GM23338 (cell line): ENCODE results near the gene RWDD3. TPM values are rescaled to one million over a fixed set of nuclear protein-coding genes. Genes with fewer than 3 reads are reported as not detected.

Experiments used
- ATAC-seq: fragments of 200-7000 bp; cut with Tn5 transposase; 3 replicates; pipeline ENCODE4 v1.9.1; 2020
- DNase-seq: peaks from one replicate; pipeline ENCODE4 v3.0.0-alpha.2; 2015; ENCODE audit warnings: low spot score
- H2AFZ ChIP-seq: fragments of 200-600 bp; sonication (generic); 2 replicates; pipeline ENCODE4 v1.8.0; 2016; ENCODE audit warnings: antibody characterized with exemption, mild to moderate bottlenecking, moderate library complexity
- H3F3A ChIP-seq: fragments of 200-600 bp; sonication (generic); replicated peaks from 2 replicates; pipeline ENCODE4 v1.8.0; 2017; ENCODE audit warnings: antibody characterized with exemption, mixed run types, low read depth
- H3K27ac ChIP-seq: fragments of 200-600 bp; sonication (generic); 2 replicates; pipeline ENCODE4 v1.6.1; 2016; ENCODE audit warnings: low read depth
- H3K27me3 ChIP-seq: fragments of 200-600 bp; sonication (generic); 2 replicates; pipeline ENCODE4 v1.8.0; 2016; ENCODE audit warnings: mild to moderate bottlenecking, mixed run types, moderate library complexity; ENCODE audit not compliant: insufficient read depth
- H3K36me3 ChIP-seq: fragments of 200-600 bp; sonication (generic); 2 replicates; pipeline ENCODE4 v1.8.0; 2016; ENCODE audit warnings: mild to moderate bottlenecking; ENCODE audit not compliant: insufficient read depth
- H3K4me1 ChIP-seq: fragments of 200-600 bp; sonication (generic); 2 replicates; pipeline ENCODE4 v1.8.0; 2016; ENCODE audit warnings: mild to moderate bottlenecking, moderate library complexity; ENCODE audit not compliant: insufficient read depth
- H3K4me2 ChIP-seq: fragments of 200-600 bp; sonication (generic); 2 replicates; pipeline ENCODE4 v1.7.1; 2017; ENCODE audit warnings: mixed run types
- H3K4me3 ChIP-seq: fragments of 200-600 bp; sonication (generic); 2 replicates; pipeline ENCODE4 v1.6.1; 2016; ENCODE audit warnings: mixed run types
- H3K79me2 ChIP-seq: fragments of 200-600 bp; sonication (generic); replicated peaks from 2 replicates; pipeline ENCODE4 v1.8.0; 2017; ENCODE audit warnings: mild to moderate bottlenecking; ENCODE audit not compliant: insufficient read depth
- H3K9me2 ChIP-seq: fragments of 200-600 bp; sonication (generic); 2 replicates; pipeline ENCODE4 v1.8.0; 2017; ENCODE audit not compliant: insufficient read depth
- H4K20me1 ChIP-seq: fragments of 200-600 bp; sonication (generic); replicated peaks from 2 replicates; pipeline ENCODE4 v1.8.0; 2017; ENCODE audit warnings: mild to moderate bottlenecking; ENCODE audit not compliant: insufficient read depth
- H3K27ac Mint-ChIP-seq: 2 replicates; pipeline ENCODE4 v1.8.0; 2020; ENCODE audit warnings: inconsistent platforms, mild to moderate bottlenecking, moderate library complexity, mixed read lengths
- H3K27me3 Mint-ChIP-seq: 3 replicates; pipeline ENCODE4 v1.8.0; 2022; ENCODE audit warnings: low read depth, mild to moderate bottlenecking, moderate library complexity, mixed read lengths, inconsistent platforms; ENCODE audit not compliant: insufficient read depth, poor library complexity
- H3K36me3 Mint-ChIP-seq: 3 replicates; pipeline ENCODE4 v1.8.0; 2021; ENCODE audit warnings: low read depth, mild to moderate bottlenecking, inconsistent platforms, moderate library complexity, mixed read lengths
- H3K4me1 Mint-ChIP-seq: 3 replicates; pipeline ENCODE4 v1.8.0; 2020; ENCODE audit warnings: mild to moderate bottlenecking, inconsistent platforms, mixed read lengths
- H3K4me3 Mint-ChIP-seq: 3 replicates; pipeline ENCODE4 v1.8.0; 2021; ENCODE audit warnings: moderate library complexity, mild to moderate bottlenecking, inconsistent platforms, mixed read lengths
- H3K9me3 Mint-ChIP-seq: 3 replicates; pipeline ENCODE4 v1.8.0; 2020; ENCODE audit warnings: moderate library complexity, mild to moderate bottlenecking, inconsistent platforms, mixed read lengths
- CREB1 ChIP-seq: fragments of 250-450 bp; sonication (Bioruptor Pico); IDR thresholded peaks from 2 replicates; pipeline ENCODE4 v1.5.0; 2020; ENCODE audit warnings: low read depth, mild to moderate bottlenecking, moderate library complexity
- EZH2 ChIP-seq: fragments of 200-600 bp; sonication (generic); IDR thresholded peaks from one replicate; pipeline ENCODE4 v1.8.0; 2017; ENCODE audit warnings: antibody characterized with exemption, mild to moderate bottlenecking, low read depth; ENCODE audit not compliant: unreplicated experiment
- JUNB ChIP-seq: IDR thresholded peaks from one replicate; pipeline ENCODE4 v1.6.1; 2016; ENCODE audit warnings: antibody characterized with exemption; ENCODE audit not compliant: unreplicated experiment
- POLR2AphosphoS5 ChIP-seq: IDR thresholded peaks from 2 replicates; pipeline ENCODE4 v1.6.1; 2016; ENCODE audit warnings: antibody characterized with exemption, low read depth
- polyA plus RNA-seq: library from polyadenylated mRNA; unstranded; fragments of >200 nt; fragmentation: Nextera tagmentation; extraction: Ambion mirVana; gene quantifications from 2 replicates; pipeline ENCODE4 v1.2.1, GENCODE V29; 2016
- total RNA-seq: library from RNA; depleted of rRNA; stranded (reverse); fragments of >200 nt; shearing (Covaris generic); gene quantifications from 2 replicates; pipeline ENCODE4 v1.2.3, GENCODE V29; 2014
- TF ChIP-seq, protein P1 (sequence below): fragments of 250-450 bp; sonication (Bioruptor Pico); IDR thresholded peaks from 2 replicates; pipeline ENCODE4 v1.5.0; 2020; ENCODE audit warnings: mild to moderate bottlenecking, moderate library complexity
- TF ChIP-seq, protein P2 (sequence below): IDR thresholded peaks from 2 replicates; pipeline ENCODE4 v1.6.1; 2016; ENCODE audit warnings: antibody characterized with exemption

The RWDD3 gene
- total and polyA plus RNA-seq, 2 experiments from 2014 or later = 19.3 to 50.7 TPM

DNA sequence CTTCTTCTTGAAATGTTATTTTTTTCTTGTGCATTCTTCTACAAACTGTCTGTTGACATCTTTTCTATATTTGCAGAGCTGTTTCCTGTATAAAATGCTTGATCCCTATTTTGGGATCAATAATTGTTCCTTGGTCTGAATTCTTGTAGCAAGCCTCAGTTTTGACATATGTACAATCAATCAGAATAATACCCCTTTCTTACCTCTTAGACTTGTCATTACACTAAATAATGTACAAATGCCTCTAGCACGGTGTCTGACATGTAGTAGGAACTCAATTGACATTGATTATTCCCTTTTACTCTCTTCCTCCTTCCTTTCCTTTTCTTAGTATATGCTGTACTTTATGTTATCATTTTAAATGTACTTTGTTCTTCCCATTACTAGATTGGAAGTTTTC is 25.2 kb downstream of the RWDD3 start:
- Mint-ChIP-seq H3K4me3 (no peak overlapping the region), H3K36me3 (no peaks in the 10 kb centered on the region)

DNA sequence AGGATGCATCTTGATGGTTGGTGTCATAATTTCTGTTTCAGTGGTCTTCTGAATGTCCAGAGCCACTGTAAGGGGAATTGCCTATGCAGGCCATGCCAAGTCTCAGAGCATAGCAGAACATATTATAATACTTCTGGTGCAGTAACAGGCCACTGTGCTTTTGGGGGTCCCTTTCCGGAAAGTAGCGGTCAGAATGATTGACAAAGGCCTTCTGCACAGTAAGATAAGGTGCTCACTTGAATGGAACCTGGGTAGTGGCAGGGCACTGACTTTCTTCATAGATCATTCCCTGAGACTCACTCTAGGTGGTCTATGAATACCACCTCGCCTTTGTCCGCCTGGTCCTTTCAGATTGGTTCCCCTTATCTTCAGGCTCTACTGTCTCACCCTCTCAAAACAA is 28.9 kb downstream of the RWDD3 start:
- Histone ChIP-seq H3K4me1 (no peaks in the 10 kb centered on the region), H3K27ac (no peak overlapping the region), H4K20me1 (no peaks in the 10 kb centered on the region), H3K36me3 (no peaks in the 10 kb centered on the region), H3K4me3 (no peak overlapping the region), H2AFZ (no peak overlapping the region), H3K27me3 (no peaks in the 10 kb centered on the region), H3K79me2 (no peaks in the 10 kb centered on the region), H3K4me2 (no peak overlapping the region), H3K9me2 (0 out of 2 replicates have a peak, but pooled peaks cover 4% of the 10 kb centered on the region), H3F3A (no peaks in the 10 kb centered on the region)
- no peak overlapping the region for H3K27ac Mint-ChIP-seq
- no peaks in the 10 kb centered on the region for H3K9me3 Mint-ChIP-seq
- H3K4me1 Mint-ChIP-seq = no peaks in the 10 kb centered on the region
- DNase-seq = no peak
- no peaks in the 10 kb centered on the region for H3K36me3 Mint-ChIP-seq
- H3K27me3 Mint-ChIP-seq = peaks cover 2% of the 10 kb centered on the region
- ATAC-seq = no peak
- H3K4me3 Mint-ChIP-seq = no peak overlapping the region
- TF ChIP-seq, protein P1, sequence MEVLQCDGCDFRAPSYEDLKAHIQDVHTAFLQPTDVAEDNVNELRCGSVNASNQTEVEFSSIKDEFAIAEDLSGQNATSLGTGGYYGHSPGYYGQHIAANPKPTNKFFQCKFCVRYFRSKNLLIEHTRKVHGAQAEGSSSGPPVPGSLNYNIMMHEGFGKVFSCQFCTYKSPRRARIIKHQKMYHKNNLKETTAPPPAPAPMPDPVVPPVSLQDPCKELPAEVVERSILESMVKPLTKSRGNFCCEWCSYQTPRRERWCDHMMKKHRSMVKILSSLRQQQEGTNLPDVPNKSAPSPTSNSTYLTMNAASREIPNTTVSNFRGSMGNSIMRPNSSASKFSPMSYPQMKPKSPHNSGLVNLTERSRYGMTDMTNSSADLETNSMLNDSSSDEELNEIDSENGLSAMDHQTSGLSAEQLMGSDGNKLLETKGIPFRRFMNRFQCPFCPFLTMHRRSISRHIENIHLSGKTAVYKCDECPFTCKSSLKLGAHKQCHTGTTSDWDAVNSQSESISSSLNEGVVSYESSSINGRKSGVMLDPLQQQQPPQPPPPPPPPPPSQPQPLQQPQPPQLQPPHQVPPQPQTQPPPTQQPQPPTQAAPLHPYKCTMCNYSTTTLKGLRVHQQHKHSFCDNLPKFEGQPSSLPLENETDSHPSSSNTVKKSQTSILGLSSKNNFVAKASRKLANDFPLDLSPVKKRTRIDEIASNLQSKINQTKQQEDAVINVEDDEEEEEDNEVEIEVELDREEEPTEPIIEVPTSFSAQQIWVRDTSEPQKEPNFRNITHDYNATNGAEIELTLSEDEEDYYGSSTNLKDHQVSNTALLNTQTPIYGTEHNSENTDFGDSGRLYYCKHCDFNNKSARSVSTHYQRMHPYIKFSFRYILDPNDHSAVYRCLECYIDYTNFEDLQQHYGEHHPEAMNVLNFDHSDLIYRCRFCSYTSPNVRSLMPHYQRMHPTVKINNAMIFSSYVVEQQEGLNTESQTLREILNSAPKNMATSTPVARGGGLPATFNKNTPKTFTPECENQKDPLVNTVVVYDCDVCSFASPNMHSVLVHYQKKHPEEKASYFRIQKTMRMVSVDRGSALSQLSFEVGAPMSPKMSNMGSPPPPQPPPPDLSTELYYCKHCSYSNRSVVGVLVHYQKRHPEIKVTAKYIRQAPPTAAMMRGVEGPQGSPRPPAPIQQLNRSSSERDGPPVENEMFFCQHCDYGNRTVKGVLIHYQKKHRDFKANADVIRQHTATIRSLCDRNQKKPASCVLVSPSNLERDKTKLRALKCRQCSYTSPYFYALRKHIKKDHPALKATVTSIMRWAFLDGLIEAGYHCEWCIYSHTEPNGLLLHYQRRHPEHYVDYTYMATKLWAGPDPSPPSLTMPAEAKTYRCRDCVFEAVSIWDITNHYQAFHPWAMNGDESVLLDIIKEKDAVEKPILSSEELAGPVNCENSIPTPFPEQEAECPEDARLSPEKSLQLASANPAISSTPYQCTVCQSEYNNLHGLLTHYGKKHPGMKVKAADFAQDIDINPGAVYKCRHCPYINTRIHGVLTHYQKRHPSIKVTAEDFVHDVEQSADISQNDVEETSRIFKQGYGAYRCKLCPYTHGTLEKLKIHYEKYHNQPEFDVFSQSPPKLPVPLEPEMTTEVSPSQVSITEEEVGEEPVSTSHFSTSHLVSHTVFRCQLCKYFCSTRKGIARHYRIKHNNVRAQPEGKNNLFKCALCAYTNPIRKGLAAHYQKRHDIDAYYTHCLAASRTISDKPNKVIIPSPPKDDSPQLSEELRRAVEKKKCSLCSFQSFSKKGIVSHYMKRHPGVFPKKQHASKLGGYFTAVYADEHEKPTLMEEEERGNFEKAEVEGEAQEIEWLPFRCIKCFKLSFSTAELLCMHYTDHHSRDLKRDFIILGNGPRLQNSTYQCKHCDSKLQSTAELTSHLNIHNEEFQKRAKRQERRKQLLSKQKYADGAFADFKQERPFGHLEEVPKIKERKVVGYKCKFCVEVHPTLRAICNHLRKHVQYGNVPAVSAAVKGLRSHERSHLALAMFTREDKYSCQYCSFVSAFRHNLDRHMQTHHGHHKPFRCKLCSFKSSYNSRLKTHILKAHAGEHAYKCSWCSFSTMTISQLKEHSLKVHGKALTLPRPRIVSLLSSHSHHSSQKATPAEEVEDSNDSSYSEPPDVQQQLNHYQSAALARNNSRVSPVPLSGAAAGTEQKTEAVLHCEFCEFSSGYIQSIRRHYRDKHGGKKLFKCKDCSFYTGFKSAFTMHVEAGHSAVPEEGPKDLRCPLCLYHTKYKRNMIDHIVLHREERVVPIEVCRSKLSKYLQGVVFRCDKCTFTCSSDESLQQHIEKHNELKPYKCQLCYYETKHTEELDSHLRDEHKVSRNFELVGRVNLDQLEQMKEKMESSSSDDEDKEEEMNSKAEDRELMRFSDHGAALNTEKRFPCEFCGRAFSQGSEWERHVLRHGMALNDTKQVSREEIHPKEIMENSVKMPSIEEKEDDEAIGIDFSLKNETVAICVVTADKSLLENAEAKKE (CRISPR knock-in tag) = no peak
- no peak for TF ChIP-seq CREB1 (CRISPR knock-in tag)
- TF ChIP-seq, protein P2, sequence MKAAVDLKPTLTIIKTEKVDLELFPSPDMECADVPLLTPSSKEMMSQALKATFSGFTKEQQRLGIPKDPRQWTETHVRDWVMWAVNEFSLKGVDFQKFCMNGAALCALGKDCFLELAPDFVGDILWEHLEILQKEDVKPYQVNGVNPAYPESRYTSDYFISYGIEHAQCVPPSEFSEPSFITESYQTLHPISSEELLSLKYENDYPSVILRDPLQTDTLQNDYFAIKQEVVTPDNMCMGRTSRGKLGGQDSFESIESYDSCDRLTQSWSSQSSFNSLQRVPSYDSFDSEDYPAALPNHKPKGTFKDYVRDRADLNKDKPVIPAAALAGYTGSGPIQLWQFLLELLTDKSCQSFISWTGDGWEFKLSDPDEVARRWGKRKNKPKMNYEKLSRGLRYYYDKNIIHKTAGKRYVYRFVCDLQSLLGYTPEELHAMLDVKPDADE = no peak
- no peak for TF ChIP-seq JUNB
- TF ChIP-seq POLR2AphosphoS5 = no peak

More for the DNA sequence above, 25.2 kb downstream of the RWDD3 start:
- Mint-ChIP-seq H3K4me1 (no peaks in the 10 kb centered on the region), H3K27ac (no peak overlapping the region), H3K9me3 (peaks cover under 1% of the 10 kb centered on the region; the same call in 1 of the 3 replicates), H3K27me3 (peaks cover 2% of the 10 kb centered on the region)
- Histone ChIP-seq H3K4me1 (peaks cover 2% of the 10 kb centered on the region; the same call in 1 of the 2 replicates), H3K9me2 (0 out of 2 replicates have a peak, but pooled peaks cover 4% of the 10 kb centered on the region), H3K27ac (no peak overlapping the region), H3K36me3 (no peaks in the 10 kb centered on the region), H3K79me2 (no peaks in the 10 kb centered on the region), H3K4me2 (no peak overlapping the region), H3K4me3 (no peak overlapping the region), H3K27me3 (no peaks in the 10 kb centered on the region), H4K20me1 (no peaks in the 10 kb centered on the region), H3F3A (no peaks in the 10 kb centered on the region), H2AFZ (no peak overlapping the region)
- no peak for TF ChIP-seq EZH2
- no peak for DNase-seq
- ATAC-seq = no peak
